GM20000 (cell line): ENCODE measurements around the gene PPM1E.

Experiments used
- DNase-seq: peaks from one replicate; pipeline ENCODE4 v3.0.0; 2012; ENCODE audit warnings: low spot score
- TF ChIP-seq, protein P1 (sequence below): IDR thresholded peaks from 2 replicates; pipeline ENCODE4 v1.5.1; 2012; ENCODE audit warnings: mild to moderate bottlenecking, control low read depth; ENCODE audit errors: extremely low read depth, missing control alignments

Gene PPM1E

DNA sequence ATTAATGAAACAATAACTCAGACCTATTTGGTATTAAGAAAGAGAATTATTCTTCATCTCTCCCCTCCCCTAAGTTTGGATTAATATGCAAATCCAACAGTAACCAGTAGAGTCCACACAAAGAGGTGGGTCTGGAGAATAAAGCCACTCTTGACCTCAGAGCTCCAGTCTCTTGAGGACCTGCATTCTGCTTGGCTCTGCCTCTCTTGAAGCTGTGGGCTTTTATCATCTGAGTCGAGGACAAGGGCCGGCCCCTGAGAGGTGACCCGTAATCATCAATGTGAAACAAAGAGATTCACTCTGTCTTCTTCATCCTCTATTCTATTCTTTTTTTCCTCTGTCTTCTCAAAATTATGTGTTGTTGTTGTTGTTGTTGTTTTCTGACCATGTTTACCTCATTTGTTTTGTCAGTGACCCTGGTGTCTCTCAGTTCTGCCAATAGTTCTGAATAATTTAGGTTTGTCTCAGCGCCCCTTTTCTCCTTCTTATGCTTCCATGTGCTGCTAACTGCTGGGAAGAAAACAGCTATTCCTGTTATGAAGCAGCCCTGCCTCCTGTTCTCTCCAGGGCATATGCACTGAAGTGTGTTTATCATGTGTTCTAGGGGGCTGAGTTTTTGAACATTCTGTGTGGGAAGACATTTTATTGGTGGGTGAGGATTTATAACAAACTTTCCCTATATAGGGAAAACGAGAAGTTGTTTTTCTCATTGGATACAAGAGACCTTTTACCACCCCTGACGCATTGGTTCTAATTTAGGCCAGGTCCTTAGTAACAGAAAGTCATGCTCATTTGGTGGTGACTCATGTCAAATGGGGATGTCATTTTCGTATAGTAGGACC lies 215.2 kb downstream of the PPM1E start:
- TF ChIP-seq, protein P1, sequence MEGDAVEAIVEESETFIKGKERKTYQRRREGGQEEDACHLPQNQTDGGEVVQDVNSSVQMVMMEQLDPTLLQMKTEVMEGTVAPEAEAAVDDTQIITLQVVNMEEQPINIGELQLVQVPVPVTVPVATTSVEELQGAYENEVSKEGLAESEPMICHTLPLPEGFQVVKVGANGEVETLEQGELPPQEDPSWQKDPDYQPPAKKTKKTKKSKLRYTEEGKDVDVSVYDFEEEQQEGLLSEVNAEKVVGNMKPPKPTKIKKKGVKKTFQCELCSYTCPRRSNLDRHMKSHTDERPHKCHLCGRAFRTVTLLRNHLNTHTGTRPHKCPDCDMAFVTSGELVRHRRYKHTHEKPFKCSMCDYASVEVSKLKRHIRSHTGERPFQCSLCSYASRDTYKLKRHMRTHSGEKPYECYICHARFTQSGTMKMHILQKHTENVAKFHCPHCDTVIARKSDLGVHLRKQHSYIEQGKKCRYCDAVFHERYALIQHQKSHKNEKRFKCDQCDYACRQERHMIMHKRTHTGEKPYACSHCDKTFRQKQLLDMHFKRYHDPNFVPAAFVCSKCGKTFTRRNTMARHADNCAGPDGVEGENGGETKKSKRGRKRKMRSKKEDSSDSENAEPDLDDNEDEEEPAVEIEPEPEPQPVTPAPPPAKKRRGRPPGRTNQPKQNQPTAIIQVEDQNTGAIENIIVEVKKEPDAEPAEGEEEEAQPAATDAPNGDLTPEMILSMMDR, result no peak
- no peak for DNase-seq

DNA sequence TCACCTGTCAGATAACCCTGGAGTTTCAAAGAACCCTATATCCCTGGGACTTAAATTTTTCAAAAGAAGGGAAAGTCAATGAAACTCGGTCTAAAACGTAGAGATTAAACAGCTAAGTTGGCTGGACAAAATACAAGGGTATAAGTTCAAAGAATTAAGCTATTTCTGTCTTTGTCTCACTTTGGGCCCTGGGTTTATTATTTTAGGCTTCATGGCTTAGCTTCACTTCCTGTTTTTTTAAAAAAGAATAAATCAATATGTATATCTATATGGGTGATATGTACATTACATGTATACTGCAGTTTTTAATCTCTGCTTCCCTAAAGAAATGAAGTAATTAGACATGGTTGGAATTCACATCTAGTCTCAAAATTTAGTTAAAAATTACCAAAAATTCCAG lies 218.7 kb downstream of the PPM1E start:
- TF ChIP-seq, protein P1, result no peak
- no peak for DNase-seq

- TF ChIP-seq, protein P1, result no peak
Measured at GRCh38 chr17:58976541-58976940, 220.9 kb downstream of the PPM1E start.

GRCh38 chr17:58980706-58981481 lies 225.2 kb downstream of the PPM1E start:
- TF ChIP-seq, protein P1, result no peak
- no peak for DNase-seq

More at GRCh38 chr17:58976541-58976940, 220.9 kb downstream of the PPM1E start:
- no peak for DNase-seq

GRCh38 chr17:58982626-58983025 lies 227.0 kb downstream of the PPM1E start:
- TF ChIP-seq, protein P1, result no peak
- DNase-seq, result no peak

DNA sequence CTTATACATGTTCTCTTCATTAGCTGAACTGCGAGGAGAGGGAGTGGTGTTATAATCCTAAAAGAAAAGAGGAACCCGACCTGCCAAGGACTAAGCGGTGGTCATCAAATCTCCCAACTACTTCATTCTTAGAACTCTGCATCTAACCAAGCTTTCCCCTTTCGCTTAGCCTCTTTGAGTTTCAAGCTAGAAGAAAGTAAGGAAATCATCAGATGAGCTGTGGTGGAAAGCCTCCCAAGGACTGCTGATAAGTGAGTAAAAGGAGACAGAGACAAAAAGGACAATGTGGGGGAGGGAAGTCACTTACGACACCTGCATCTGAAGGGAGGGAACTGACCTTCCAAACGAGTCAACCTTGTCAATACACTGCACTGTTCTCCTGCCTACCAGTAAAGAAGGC lies 229.7 kb downstream of the PPM1E start:
- TF ChIP-seq, protein P1, result no peak
- DNase-seq, result no peak

DNA sequence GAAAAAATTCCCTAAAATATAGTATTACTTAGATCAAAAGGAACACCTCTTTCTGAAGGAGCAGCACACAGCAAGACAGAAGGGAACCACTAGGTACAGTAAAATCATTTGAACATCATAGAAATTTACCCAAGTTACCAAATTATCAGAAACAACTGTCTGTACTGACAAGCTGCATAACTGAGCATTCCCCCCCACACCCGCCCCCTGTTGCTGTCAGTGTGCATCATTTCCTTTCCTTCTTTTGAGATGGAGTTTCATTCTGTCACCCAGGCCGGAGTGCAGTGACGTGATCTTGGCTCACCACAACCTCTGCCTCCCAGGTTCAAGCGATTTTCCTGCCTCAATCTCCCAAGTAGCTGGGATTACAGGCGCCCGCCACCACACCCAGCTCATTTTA lies 230.3 kb downstream of the PPM1E start:
- TF ChIP-seq, protein P1, result no peak
- DNase-seq, result no peak
